ENCODE measurements around the gene LCT. TPM values are rescaled to one million over a fixed set of nuclear protein-coding genes. Genes with fewer than 3 reads are reported as not detected.

Gene LCT
- total and polyA plus RNA-seq, 12 donors, result not detected

GRCh38 chr2:135826544-135826943 is 10.4 kb downstream of the LCT start:
- no peak for ATAC-seq
- TF ChIP-seq, protein P1, sequence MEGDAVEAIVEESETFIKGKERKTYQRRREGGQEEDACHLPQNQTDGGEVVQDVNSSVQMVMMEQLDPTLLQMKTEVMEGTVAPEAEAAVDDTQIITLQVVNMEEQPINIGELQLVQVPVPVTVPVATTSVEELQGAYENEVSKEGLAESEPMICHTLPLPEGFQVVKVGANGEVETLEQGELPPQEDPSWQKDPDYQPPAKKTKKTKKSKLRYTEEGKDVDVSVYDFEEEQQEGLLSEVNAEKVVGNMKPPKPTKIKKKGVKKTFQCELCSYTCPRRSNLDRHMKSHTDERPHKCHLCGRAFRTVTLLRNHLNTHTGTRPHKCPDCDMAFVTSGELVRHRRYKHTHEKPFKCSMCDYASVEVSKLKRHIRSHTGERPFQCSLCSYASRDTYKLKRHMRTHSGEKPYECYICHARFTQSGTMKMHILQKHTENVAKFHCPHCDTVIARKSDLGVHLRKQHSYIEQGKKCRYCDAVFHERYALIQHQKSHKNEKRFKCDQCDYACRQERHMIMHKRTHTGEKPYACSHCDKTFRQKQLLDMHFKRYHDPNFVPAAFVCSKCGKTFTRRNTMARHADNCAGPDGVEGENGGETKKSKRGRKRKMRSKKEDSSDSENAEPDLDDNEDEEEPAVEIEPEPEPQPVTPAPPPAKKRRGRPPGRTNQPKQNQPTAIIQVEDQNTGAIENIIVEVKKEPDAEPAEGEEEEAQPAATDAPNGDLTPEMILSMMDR (IDR thresholded peaks at IDR 0.05), result no peak
- Histone ChIP-seq H3K36me3 (no peaks in the 10 kb centered on the region), H3K27ac (no peak overlapping the region), H3K4me3 (no peak overlapping the region), H3K4me1 (no peaks in the 10 kb centered on the region), H3K9me3 (peaks cover 0 to 18% (median 0%) of the 10 kb centered on the region in 11 donors), H3K27me3 (no peaks in the 10 kb centered on the region)
- intact Hi-C loops (cut with DNase I), result no loop called here
- DNase-seq, result no peak
- 94% methylated on average over 6 of the region's 6 CpGs for WGBS, 2 donors

- intact Hi-C loops (cut with DNase I), result no loop called here
- Histone ChIP-seq H3K9me3 (peaks cover 0 to 18% (median 0%) of the 10 kb centered on the region in 11 donors), H3K4me3 (no peak overlapping the region), H3K27ac (peak overlapping the region in 1 of 10 donors; percentile 28), H3K4me1 (no peaks in the 10 kb centered on the region), H3K27me3 (peaks cover 0 to under 1% (median 0%) of the 10 kb centered on the region in 7 donors), H3K36me3 (no peaks in the 10 kb centered on the region)
- 50 to 53% methylated on average over 11 of the region's 11 CpGs for WGBS, 2 donors
- ATAC-seq (peak in 4 of 8 donors; percentile 20 to 76 (median 59)), DNase-seq (no peak)
- TF ChIP-seq, protein P1 (IDR thresholded peaks at IDR 0.05), result no peak
These were observed 11.3 kb downstream of the LCT start for GRCh38 chr2:135825550-135826176.

DNA sequence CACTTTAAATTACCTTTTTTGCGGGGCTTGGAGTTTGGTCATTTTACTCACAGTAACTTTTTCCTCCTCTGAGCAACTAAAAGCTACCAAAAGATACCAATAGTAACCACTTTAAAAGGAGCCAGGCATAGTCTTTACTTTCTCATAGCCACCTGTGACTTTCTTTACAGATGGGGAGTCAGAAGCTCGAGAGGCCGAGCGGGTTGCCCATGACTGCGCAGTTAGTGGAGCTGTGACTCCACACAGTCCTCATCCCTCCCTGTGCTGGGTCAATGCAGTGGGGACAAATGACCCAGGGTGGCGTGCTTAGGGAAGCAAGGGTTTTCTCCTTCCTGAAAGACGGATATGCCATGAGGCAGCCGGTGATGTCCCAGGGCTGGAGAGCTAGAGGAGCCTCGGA is 11.9 kb downstream of the LCT start:
- ATAC-seq, result no peak

DNA sequence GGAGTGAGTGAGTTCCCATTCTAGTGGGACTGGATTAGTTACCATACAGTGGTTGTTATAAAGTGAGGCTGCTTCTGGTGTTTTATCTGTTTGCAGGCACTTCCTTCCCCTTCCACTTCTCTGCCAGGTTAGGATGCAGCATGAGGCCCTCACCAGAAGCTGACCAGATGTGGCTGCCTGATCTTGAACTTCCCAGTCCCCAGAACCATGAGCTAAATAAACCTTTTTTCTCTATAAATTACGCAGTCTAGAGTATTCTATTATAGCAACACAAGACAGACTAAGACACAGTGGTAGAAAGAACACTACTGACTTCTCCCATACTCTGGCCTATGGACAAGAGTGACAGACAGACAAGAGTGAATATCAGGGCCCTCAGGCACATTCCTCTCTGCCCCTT is 14.1 kb downstream of the LCT start:
- TF ChIP-seq, protein P1 (IDR thresholded peaks at IDR 0.05), result no peak
- no peak for ATAC-seq
- no peak overlapping the region for H3K27ac ChIP-seq
- H3K36me3 ChIP-seq, result no peaks in the 10 kb centered on the region
- intact Hi-C loops (cut with DNase I), result no loop called here
- H3K4me3 ChIP-seq, result no peak overlapping the region
- peaks cover 0 to 5% (median 0%) of the 10 kb centered on the region in 7 donors for H3K27me3 ChIP-seq
- 87 to 94% methylated on average over 1 of the region's 1 CpG for WGBS, 2 donors
- H3K4me1 ChIP-seq, result no peaks in the 10 kb centered on the region
- H3K9me3 ChIP-seq, result peaks cover 0 to 18% (median 0%) of the 10 kb centered on the region in 11 donors
- DNase-seq, result no peak

More for the DNA sequence above, 11.9 kb downstream of the LCT start:
- intact Hi-C loops (cut with DNase I), result no loop called here
- no peak for DNase-seq
- WGBS, 2 donors, result 81 to 83% methylated on average over 9 of the region's 9 CpGs
- H3K4me3 ChIP-seq, result no peak overlapping the region
- peak overlapping the region in 1 of 10 donors; percentile 28 for H3K27ac ChIP-seq
- H3K36me3 ChIP-seq, result no peaks in the 10 kb centered on the region
- H3K27me3 ChIP-seq, result peaks cover 0 to 5% (median 0%) of the 10 kb centered on the region in 7 donors
- TF ChIP-seq, protein P1 (IDR thresholded peaks at IDR 0.05), result no peak
- H3K4me1 ChIP-seq, result no peaks in the 10 kb centered on the region
- H3K9me3 ChIP-seq, result peaks cover 0 to 18% (median 0%) of the 10 kb centered on the region in 11 donors

Data from heart right ventricle (tissue), 16 donors.